NCI-H524 treated with DMSO at 0.1 percent for 48 hours (cell line): Measurements from ENCODE around the gene ITCH.
"Not testable (repeated sequence)": the region's sequence is repeated elsewhere in the genome, so short reads cannot be mapped to it uniquely, and the experiment has no call there.

ENCODE experiments used
- DNase-seq: peaks from one replicate; lab custom pipeline; 2025; lab: John Stamatoyannopoulos, UW

Gene ITCH

DNA sequence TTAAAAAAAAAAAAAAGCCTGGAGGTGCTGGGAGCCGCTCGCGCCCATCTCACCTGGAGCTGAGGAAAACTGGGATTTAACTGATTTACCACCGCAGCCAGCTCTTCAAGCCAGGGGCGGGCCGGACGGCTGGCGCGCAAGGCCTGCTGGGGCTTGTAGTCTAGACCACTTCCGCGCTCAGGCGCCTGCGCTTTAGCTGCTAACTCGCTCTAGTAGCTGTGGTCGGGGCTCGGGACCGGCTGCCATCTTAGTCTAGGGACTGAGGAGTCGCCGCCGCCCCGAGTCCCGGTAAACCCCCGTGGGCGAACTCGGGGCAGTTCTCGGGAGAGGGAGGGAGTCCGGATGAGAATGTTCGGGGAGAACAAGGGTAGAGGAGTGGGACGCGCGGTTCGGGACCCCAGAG lies at the start of gene ITCH:
ITCH (plus strand) TSS at position 212 of the 403 bp plus-strand sequence. CDS start 30,539 bp downstream, outside the sequence.
- DNase-seq: peak; percentile 82

DNA sequence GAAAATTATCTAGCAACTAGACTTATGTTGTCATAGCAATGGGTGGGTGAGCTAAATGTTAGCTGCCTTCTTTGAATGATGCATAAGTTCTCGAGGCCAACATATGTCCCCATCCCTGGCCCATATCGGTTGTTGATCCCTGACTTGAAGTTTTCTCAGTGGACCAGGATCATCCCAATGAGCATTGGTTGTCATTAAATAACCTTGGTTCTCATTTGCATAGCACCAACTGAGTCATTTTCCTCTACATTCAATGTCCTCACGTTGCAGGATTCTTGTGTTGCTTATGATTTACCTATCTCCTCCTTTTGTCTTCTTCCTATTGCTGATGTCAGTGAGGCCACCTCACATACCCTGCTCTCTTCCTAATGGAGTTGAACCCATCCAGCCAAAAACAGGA lies 47.8 kb upstream of the ITCH start:
- DNase-seq: no peak

DNA sequence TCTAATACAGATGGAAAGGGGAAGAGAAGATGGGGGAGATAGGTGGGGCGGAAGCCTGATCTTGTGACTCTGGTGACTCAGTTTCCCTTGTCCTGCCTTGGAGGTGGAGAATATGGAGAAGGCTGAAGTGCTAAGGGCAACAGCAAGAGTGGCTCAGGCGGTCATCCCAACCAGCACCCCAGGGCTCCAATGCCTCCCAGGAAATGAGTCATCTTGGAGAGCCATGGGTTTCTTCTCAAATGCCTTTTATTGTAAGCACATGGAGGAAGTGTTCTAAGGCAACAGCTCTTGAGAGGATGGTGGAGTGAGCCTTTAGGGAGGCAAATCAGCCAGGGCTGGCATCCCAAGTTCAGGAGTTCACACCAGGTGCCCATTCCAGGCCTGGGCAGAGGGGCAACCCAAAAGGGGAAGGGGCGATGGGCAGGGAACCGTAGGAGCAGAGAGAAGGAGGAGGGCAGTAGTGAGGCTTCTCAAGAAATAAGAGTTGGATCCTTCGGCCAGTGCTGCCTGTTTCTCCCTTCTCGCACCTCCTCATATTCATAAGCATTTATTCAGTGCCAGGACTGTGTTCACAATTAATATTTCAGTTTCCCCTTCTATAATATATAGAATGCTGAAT lies 46.8 kb upstream of the ITCH start:
- DNase-seq: no peak

DNA sequence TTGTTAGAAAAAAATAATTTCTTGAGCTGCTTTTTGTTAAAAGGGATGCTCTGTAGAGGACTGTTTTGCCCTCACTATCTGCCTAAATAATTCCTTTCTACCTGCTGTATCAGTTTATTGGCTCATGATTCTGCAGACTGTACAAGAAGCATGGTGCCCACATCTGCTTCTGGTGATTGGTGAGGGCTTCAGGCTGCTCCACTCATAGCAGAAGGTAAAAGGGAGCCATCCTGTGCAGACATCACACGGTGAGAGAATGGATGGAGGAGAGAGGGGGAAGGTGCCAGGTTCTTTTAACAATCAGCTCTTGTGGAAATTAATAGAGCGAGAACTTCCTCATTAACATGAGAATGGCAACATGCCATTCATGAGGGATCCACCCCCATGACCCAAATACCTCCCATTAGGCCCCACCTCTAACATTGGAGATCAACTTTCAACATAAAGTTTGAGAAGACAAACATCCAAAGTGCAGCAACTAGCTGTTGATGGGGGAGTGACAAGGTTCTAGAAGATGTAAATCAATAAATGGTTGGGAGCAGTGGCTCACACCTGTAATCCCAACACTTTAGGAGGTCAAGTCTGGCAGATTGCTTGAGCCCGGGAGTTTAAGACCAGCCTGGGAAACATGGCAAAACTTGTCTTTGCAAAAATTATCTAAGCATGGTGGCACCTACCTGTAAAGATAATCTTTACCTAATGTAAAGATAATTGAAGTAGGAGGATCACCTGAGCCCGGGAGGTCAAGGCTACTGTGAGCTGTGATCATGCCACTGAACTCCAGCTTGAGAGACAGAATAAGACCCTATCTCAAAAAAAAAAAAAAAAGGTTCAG lies 44.2 kb upstream of the ITCH start:
- DNase-seq: no peak

DNA sequence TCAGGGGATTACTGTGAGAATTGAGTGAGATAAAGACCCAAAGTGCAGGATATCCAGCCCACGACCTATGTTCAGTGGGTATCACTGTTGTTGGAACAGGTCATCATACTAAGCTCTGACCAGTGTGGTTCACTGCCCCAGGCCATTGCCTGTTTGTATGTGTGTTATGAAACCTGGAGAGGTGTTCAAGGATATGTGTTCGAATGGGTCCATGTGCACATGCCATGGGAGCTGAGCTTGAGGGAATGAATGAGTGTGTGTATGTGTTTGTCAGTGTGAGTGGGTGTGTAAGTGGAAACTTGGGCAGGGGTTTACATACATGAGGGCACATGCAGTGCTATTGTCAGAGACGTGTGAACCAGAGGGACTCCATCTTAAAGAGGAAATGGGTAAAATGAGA lies 42.2 kb upstream of the ITCH start:
- DNase-seq: no peak

DNA sequence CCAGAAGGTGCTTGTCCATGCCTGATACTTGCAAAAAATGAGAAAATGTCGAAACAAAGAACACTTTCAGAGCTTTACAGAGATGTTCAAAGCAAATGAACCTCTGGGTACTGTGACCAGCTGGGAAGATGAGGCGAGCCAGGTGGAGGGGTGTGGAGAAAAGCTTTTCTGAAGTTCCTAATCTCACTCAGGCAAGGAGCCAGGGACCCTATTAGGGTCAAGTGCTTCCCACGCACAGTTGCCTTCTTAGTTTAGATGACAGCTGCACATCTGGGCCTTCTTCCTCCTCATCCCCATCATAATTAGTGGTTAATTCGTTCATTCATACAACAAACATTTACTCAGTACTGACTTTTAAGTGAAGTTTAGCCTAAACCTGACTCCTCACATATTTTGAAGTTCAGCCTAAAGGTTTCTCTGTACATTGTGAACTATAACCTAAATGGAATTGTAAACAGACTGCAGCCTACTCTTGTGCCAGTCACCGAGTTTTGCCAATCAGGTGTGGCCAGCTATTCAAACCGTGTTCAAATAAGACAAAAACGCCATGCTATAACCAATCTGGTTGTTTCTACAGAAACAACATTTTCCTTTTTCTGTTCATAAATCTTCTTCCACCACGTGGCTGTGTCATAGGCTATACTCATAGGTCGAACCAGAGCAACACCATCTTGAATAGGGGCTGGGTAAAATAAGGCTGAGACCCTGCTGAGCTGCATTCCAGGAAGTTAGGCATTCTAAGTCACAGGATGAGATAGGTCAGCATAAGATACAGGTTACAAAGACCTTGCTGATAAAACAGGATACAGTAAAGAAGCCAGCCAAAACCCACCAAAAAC lies 40.6 kb upstream of the ITCH start:
- DNase-seq: peak; percentile 96

DNA sequence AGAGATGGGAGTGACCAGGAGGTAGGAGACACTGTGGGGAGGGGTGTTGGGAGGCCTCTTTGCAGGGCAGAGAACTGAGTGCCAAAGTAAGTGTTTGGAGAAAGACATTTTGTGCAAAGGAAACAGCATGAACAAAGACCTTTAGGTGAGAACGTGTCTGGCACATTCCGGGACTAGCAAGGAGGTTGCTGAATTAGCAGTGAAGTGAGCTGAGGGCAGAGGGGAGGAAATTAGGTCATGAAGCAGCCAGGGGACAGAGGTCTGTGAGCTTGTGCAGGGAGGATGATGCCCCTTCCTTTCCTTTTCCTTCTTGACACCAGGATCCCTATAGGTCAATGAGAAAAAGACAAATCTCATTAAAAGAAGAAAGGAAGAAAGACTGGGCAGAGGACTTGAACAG lies 38.5 kb upstream of the ITCH start:
- DNase-seq: no peak

DNA sequence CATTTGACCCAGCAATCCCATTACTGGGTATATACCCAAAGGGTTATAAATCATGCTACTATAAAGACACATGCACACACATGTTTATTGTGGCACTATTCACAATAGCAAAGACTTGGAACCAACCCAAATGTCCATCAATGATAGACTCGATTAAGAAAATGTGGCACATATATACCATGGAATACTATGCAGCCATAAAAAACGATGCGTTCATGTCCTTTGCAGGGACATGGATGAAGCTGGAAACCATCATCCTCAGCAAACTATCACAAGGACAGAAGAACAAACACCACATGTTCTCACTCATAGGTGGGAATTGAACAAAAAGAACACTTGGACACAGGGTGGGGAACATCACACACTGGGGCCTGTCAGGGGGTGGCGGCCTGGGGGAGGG lies 34.9 kb upstream of the ITCH start:
- not testable (repeated sequence) for DNase-seq

DNA sequence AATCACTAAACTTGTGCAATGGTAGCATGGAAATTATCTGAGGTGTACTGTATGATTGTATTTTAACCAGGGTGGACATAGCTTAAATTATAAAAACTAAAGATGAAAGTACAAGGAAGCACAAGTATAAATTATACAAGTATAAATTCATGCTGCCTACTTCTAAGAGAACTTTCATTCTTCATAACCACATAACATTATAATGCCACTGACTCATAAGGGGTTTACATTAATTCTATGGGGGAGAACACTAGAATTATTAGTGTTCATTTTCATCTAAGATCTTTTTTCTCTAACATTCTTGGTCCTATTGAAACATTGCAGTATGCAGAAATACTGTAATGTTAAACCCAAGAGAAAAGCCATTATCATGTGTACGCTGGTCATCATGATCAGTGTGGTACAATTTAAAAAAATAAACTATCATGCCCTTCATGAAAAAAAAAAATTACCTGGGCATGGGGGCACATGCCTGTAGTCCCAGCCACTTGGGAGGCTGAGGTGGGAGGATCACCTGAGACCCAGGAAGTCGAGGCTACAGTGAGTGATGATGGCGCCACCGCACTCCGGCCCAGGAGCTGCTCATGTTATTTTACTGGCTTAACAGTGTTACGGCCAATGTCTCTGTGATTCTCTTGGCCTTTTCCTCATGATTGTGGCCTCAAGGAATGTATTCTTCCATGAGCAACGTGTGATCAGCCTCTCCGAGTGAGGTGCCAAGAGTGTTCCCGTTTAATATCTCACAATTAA lies 34.0 kb upstream of the ITCH start:
- no peak for DNase-seq

DNA sequence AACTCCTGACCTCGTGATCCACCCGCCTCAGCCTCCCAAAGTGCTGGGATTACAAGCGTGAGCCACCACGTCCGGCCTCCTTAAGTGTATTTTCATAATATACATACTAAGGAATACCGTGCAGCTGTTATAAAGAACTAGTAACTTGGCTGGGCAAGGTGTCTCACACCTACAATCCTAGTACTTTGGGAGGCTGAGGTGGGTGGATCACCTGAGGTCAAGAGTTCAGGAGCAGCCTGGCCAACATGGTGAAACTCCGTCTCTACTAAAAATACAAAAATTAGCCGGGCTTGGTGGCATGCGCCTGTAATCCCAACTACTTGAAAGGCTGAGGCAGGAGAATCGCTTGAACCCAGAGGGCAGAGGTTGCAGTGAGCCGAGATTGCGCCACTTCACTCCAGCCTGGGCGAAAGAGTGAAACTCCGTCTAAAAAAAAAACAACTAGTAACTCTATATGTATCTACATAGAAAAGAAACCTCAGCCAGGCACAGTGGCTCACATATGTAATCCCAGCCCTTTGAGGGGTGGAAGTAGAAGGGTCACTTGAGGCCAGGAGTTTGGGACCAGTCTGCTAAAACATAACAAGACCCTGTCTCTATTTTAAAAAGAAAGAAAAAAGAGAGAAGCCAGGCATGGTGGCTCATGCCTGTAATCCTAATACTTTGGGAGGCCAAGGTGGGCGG lies 32.1 kb upstream of the ITCH start:
- not testable (repeated sequence) for DNase-seq

DNA sequence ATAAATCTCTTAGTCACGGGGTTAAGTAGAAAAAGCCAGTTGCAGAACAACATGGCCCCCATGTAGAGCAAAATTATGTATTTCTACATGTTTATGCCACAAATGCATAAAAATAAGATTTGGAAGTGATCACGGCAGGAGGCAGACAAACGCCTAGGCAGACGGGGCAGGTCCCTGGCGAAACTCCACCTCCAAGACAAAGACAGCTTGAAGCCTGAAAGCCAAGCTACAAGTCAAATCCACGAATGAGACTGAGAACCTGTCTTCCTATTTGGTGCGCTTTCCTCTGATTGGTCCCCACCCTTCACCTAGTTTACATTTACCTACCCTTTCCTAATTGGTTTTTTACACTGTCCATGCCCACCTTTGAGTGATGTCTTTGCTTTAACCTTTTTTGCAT lies 31.2 kb upstream of the ITCH start:
- DNase-seq: no peak

DNA sequence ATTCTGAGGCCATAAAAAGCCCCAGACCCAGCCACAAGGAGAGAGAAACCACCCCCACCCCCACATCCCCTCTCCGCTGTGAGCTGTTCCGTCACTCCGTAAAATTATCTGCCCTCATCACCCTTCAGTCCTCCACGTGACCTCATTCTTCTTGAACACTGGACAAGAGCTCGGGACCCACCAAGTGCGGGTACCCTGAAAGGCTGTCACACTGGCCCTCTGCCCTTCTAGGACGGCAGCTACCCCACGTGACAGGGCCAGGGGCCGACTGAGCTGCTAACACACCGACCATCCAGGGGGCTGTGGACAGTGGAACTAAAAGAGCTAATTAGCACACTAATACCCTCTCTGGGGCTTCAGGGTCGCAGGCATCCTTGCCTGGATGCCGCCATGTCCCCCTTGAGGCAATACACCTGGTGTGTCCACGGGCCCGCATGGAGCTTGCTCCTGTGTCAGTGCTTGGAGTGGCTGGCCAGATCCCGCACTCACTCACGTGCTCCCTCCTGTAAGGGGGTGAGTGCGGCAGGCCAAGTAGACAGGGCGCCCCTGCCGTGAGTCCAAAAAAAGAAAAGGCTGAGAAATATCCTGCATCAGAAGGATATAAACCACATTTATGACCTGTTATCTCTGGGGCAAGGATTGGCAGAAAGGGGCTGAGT lies 30.7 kb upstream of the ITCH start:
- no peak for DNase-seq

DNA sequence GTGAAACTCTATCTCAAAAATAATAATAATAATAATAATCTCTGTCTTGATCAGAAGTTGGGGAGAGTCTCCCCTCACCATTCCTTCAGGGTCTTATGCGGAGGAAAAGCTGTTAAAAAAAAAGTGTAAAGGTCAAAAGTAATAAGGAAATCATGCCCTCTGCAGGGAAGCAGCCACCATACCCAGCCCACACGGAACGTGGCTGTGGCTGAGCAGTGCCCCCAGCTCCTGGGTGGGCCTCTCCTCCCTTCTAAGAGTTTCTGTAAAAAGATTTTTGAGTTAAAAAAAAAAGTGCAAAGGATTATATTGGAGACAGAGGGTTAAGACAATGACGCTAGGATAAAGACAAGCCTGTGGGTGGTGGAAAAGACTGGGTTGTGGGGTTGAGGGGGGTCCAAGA lies 29.3 kb upstream of the ITCH start:
- no peak for DNase-seq

DNA sequence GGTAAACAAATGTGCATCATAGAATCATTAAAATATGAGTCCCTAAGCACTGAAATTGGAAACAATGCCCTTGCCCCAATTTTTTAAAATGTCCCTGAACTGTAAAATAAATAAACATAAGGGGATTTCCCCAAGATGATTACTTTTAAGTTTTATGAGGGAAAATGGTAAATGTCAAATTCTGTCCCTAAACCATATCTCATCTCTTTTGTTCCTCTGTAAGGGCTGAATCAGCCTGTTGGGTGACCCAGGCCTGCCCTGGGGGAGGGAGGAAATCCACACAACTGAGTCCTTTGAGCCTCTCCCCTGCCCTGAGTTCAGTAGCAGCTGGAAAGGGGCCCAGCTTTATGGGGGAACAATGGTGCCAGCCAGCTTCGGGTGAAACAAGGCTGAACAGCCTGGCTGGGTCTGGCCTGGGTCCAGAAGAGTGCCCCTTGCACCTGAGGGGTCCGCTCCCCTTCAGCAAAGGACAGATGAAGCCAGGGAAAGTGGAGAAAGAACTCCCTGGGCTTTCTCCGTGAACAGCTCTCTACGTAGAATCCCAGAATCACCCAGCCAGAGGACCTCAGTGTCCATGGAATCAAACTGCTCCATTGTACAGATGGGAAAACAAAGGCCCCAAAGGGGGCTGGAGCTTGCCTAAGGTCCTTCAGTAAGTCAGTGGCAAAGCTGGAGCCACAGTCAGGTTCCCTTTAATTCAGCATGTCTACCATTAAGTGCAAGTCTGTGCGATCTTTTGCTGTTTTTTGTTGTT lies 28.2 kb upstream of the ITCH start:
- no peak for DNase-seq

DNA sequence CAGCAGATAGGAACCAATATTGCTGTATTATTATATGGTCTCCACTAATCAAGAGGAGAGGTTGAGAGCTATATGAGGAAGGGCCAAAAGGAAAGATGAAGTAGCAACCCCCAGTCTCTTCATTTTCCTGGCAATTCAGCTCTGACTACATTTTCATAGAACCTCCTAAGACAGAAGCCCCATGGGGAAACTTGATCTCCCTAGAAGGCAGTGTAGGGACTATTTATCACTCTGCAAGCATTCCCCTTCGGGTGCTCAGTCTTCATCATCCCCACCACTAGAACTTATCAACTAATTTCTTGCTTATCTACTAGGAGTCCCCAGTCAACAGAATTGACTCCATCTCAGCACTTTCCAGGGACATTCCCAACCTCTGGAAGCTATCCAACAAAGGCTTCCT lies 25.5 kb upstream of the ITCH start:
- no peak for DNase-seq

DNA sequence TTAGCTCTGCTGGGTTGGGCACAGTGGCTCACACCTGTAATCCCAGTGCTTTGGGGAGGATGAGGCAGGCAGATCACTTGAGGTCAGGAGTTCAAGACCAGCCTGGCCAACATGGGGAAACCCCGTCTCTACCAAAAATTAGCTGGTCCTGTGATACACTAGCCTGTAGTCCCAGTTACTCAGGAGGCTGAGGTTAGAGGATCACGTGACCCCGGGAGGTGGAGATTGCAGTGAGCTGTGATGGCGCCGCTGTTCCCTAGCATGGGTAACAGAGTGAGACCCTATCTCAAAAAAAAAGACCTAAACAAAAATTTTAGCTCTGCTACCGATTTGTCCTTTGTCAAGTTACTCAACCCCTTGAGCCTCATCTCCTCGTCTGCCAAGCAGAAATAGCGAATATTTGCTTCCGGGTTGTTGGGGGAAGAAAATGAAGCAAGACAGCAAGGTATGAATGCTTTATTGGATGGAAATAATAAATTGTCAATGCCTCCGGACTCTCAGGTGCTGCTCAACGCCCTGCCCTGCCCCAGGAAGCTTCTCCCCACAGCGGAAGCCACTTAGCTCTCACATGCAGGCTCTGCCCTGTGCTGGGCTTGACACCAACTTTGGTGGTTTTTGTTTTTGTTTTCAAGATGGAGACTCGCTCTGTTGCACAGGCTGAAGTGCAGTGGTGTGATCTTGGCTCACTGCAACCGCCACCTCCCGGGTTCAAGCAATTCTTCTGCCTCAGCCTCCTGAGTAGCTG lies 24.9 kb upstream of the ITCH start:
- DNase-seq: no peak

DNA sequence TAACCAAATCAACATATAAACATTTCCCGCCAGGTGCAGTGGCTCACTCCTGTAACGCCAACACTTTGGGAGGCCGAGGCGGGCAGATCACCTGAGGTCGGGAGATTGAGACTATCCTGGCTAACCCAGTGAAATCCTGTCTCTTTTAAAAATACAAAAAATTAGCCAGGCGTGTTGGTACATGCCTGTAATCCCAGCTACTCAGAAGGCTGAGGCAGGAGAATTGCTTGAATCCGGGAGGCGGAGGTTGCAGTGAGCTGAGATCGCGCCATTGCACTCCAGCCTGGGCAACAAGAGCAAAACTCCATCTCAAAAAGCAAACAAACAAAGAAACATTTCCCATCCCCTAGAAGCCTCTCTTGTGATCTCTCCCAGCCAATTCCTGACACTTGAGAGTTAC lies 22.3 kb upstream of the ITCH start:
- DNase-seq: not testable (repeated sequence)

DNA sequence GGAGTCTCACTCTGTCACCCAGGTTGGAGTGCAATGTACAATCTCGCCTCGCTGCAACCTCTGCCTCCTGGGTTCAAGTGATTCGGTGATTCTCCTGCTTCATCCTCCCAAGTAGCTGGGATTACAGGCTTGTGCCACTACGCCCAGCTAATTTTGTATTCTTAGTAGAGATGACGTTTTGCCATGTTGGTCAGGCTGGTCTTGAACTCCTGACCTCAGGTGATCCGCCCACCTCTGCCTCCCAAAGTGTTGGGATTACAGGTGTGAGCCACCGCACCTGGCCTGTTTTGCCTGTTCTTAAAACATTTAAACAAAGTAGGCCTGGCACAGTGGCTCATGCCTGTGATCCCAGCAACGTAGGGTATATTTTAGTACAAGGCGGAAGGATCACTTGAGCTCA lies 21.9 kb upstream of the ITCH start:
- DNase-seq: not testable (repeated sequence)

DNA sequence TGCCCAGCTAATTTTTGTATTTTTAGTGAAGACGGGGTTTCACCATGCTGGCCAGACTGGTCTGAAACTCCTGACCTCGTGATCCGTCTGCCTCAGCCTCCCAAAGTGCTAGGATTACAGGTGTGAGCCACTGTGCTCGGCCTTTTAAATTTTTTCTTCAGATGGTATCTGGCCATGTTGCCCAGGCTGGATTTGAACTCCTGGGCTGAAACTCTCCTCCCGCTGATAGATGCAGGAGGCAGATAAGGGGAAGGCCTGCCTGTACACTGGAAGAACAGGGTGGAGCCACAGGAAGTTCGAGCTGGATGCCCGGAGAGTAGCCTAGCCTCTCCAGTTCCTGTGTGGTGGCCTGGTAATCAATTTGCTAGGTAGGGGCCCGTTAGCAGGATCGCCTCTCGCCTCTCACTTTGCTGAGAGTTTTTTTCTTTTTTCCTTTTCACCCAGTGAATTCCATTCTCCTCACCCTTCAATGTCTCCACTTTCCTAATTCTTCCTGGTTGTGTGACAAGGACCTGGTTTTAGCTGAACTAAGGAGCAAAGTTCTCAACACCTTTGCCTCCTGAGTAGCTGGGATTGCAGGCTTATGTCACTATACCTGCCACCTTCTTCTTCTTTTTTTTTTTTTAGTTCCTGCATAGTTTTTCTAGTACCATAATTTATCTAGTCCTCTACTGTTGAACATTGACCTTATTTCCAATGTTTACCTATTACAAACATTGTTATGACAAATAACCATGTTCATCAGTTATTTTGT lies 19.4 kb upstream of the ITCH start:
- no peak for DNase-seq
